GM12874 (cell line): ENCODE measurements around the gene DNAJC12.

Experiments used
- TF ChIP-seq, protein P1 (sequence below): IDR thresholded peaks from 2 replicates; pipeline ENCODE4 v1.5.1; 2011; ENCODE audit warnings: low read depth, mild to moderate bottlenecking, control low read depth, low read length, moderate library complexity; ENCODE audit not compliant: insufficient read depth

The DNAJC12 gene

GRCh38 chr10:67837541-67838314 is at the start of gene DNAJC12:
Gene DNAJC12, minus strand, starts transcription at chr10:67838188. Its CDS starts 177 bp downstream, at chr10:67838011.
- TF ChIP-seq, protein P1, sequence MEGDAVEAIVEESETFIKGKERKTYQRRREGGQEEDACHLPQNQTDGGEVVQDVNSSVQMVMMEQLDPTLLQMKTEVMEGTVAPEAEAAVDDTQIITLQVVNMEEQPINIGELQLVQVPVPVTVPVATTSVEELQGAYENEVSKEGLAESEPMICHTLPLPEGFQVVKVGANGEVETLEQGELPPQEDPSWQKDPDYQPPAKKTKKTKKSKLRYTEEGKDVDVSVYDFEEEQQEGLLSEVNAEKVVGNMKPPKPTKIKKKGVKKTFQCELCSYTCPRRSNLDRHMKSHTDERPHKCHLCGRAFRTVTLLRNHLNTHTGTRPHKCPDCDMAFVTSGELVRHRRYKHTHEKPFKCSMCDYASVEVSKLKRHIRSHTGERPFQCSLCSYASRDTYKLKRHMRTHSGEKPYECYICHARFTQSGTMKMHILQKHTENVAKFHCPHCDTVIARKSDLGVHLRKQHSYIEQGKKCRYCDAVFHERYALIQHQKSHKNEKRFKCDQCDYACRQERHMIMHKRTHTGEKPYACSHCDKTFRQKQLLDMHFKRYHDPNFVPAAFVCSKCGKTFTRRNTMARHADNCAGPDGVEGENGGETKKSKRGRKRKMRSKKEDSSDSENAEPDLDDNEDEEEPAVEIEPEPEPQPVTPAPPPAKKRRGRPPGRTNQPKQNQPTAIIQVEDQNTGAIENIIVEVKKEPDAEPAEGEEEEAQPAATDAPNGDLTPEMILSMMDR = no peak

- TF ChIP-seq, protein P1 = no peak
Observed at GRCh38 chr10:67884842-67885670, 47.1 kb upstream of the DNAJC12 start.

- TF ChIP-seq, protein P1 = no peak
Observed at GRCh38 chr10:67884313-67884841, 46.4 kb upstream of the DNAJC12 start, which contains the start of gene SIRT1. Gene SIRT1, plus strand, starts transcription at chr10:67884656. Its CDS starts 66 bp downstream, at chr10:67884722.

DNA sequence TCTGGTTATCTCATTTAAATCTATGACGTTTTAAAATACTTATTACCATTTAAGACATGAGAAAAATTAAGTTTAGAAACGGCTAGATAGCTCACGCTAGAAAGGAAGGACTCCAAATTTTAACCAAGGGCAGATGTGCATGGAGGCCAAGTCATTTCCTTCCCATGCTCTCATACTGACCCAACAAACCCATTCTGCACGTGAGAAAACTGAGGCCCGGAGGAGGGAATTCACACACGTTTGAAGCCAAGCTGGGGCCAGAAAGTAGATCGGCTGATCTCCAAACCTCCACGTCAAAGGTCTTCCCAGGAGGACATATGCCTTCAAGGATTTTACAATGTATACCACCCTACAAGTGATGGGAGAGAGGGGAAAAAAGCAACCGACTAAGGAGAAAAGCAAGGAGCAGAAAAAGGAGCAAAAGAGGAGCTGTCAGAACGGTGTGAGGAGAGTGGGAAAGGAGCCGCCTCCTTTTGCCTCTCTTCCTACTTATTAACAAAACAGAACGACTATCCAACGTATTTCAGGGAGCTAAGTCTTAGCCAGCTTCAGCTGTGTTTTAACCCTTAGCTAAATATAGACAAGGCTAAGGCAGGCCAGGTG is 45.8 kb upstream of the DNAJC12 start:
- TF ChIP-seq, protein P1 = no peak

- TF ChIP-seq, protein P1 = no peak
Observed at GRCh38 chr10:67878133-67878532, 40.1 kb upstream of the DNAJC12 start.

- TF ChIP-seq, protein P1 = no peak
Observed at GRCh38 chr10:67875340-67876238, 37.6 kb upstream of the DNAJC12 start.
